B cell (primary cell): Measurements from ENCODE around the gene CUBN. TPM values are rescaled to one million over a fixed set of nuclear protein-coding genes. Genes with fewer than 3 reads are reported as not detected.

Experiments used
- ATAC-seq: fragments of 200-7000 bp; cut with Tn5 transposase; one replicate; pipeline ENCODE4 v1.10.0; 2021; ENCODE audit warnings: low read depth, mild to moderate bottlenecking, moderate number of reproducible peaks, moderate library complexity
- CTCF ChIA-PET: fragments of 350-600 bp; sonication (Branson Sonifier 250); formaldehyde crosslinking; loops from one replicate; lab custom pipeline; 2021; ENCODE audit warnings: antibody characterized with exemption, inconsistent platforms; lab: Charles Lee
- POLR2A ChIA-PET: fragments of 350-600 bp; sonication (Branson Sonifier 250); formaldehyde crosslinking; loops from one replicate; lab custom pipeline; 2021; ENCODE audit warnings: antibody characterized with exemption; lab: Charles Lee
- DNase-seq: peaks from one replicate; pipeline ENCODE4 v3.0.0; 2013
- H2AFZ ChIP-seq: 2 replicates; pipeline ENCODE4 v1.6.1; 2012; ENCODE audit warnings: mild to moderate bottlenecking, low read depth, low read length; ENCODE audit not compliant: insufficient read depth, poor library complexity, severe bottlenecking
- H3K27ac ChIP-seq, 2 donors: 1 replicate in 1 of 2; 2 replicates in 1 of 2; pipeline ENCODE4 v1.5.1; 2012 to 2013; ENCODE audit warnings: low read length in 2 of 2, mild to moderate bottlenecking in 2 of 2, moderate library complexity in 1 of 2
- H3K27me3 ChIP-seq, 4 experiments: fragments of 200-600 bp in 1 of 4; sonication (generic) in 1 of 4; replicated peaks in 1 of 4; 1 replicate in 2 of 4; 2 replicates in 2 of 4; pipeline versions ENCODE4 v1.6.1 to v1.7.0; 2013 to 2016; ENCODE audit warnings: low read length in 3 of 4, mild to moderate bottlenecking in 2 of 4, mixed read lengths in 1 of 4, moderate library complexity in 1 of 4; ENCODE audit not compliant: insufficient read depth in 4 of 4, control insufficient read depth in 3 of 4; ENCODE audit errors: control extremely low read depth in 1 of 4
- H3K36me3 ChIP-seq, 2 experiments: replicated peaks in 1 of 2; 1 replicate in 1 of 2; 2 replicates in 1 of 2; pipeline versions ENCODE4 v1.6.1 to v1.7.1; 2013; ENCODE audit warnings: low read length in 1 of 2; ENCODE audit not compliant: insufficient read depth in 2 of 2, control insufficient read depth in 1 of 2; ENCODE audit errors: control extremely low read depth in 1 of 2, extremely low read depth in 1 of 2
- H3K4me1 ChIP-seq, 2 donors: fragments of 200-600 bp in 1 of 2; sonication (generic) in 1 of 2; 1 replicate in 1 of 2; 2 replicates in 1 of 2; pipeline versions ENCODE4 v1.5.1 to v1.6.1; 2013 to 2017; ENCODE audit warnings: low read length in 2 of 2; ENCODE audit not compliant: control insufficient read depth in 2 of 2, insufficient read depth in 2 of 2
- H3K4me2 ChIP-seq: replicated peaks from 2 replicates; pipeline ENCODE3; 2012; ENCODE audit warnings: mild to moderate bottlenecking, low read depth, low read length; ENCODE audit not compliant: poor library complexity, severe bottlenecking
- H3K4me3 ChIP-seq, 5 experiments: fragments of 200-600 bp in 1 of 5; sonication (generic) in 1 of 5; 1 replicate in 3 of 5; 2 replicates in 2 of 5; pipeline versions ENCODE4 v1.5.1 to v1.7.0; 2011 to 2016; ENCODE audit warnings: low read length in 4 of 5, mild to moderate bottlenecking in 4 of 5, low read depth in 2 of 5, control low read depth in 1 of 5, moderate library complexity in 1 of 5; ENCODE audit not compliant: insufficient read depth in 1 of 5; ENCODE audit errors: control extremely low read depth in 1 of 5, extremely low read depth in 1 of 5
- H3K79me2 ChIP-seq: fragments of 200-600 bp; sonication (generic); one replicate; pipeline ENCODE4 v1.6.0; 2016; ENCODE audit warnings: low read length; ENCODE audit not compliant: control insufficient read depth, insufficient read depth
- H3K9ac ChIP-seq: fragments of 200-600 bp; sonication (generic); 2 replicates; pipeline ENCODE4 v1.6.1; 2017; ENCODE audit warnings: mild to moderate bottlenecking, low read length, moderate library complexity
- H3K9me3 ChIP-seq, 3 donors: one replicate each; pipeline versions ENCODE4 v1.6.1 to v1.7.1; 2013; ENCODE audit warnings: low read length in 2 of 3; ENCODE audit not compliant: control insufficient read depth in 2 of 3, insufficient read depth in 1 of 3; ENCODE audit errors: control extremely low read depth in 1 of 3
- H4K20me1 ChIP-seq: 2 replicates; pipeline ENCODE4 v1.6.0; 2012; ENCODE audit warnings: mild to moderate bottlenecking, low read length; ENCODE audit not compliant: insufficient read depth, control insufficient read depth, poor library complexity, severe bottlenecking
- H3K27ac Mint-ChIP-seq: one replicate; pipeline ENCODE4 v1.8.0; 2021; ENCODE audit warnings: mixed read lengths
- H3K27me3 Mint-ChIP-seq: one replicate; pipeline ENCODE4 v1.8.0; 2021; ENCODE audit warnings: mixed read lengths
- H3K4me1 Mint-ChIP-seq: one replicate; pipeline ENCODE4 v1.8.0; 2021; ENCODE audit warnings: mixed read lengths
- H3K4me3 Mint-ChIP-seq: one replicate; pipeline ENCODE4 v1.8.0; 2021; ENCODE audit warnings: mixed read lengths
- H3K9me3 Mint-ChIP-seq: one replicate; pipeline ENCODE4 v1.8.0; 2022; ENCODE audit warnings: mixed read lengths; ENCODE audit not compliant: insufficient read depth
- EZH2 ChIP-seq: IDR thresholded peaks from 2 replicates; pipeline ENCODE4 v1.6.1; 2012; ENCODE audit warnings: borderline replicate concordance, low read depth, mild to moderate bottlenecking, moderate library complexity, low read length; ENCODE audit not compliant: insufficient read depth, poor library complexity, severe bottlenecking
- WGBS: methylation state at CpG from one replicate; pipeline ENCODE4 v1.1.5; 2013; ENCODE audit warnings: missing lambda C conversion rate; ENCODE audit not compliant: insufficient coverage; 5-methylcytosine and 5-hydroxymethylcytosine counted together
- intact Hi-C: fragments of 100-400 bp; cut with micrococcal nuclease; formaldehyde crosslinking; loops from one replicate; pipeline ENCODE4 v1.10.0; 2022
- polyA plus RNA-seq: library from polyadenylated mRNA; depleted of rRNA; stranded (reverse); fragments of >200 nt; gene quantifications from 2 replicates; pipeline ENCODE4 v1.2.3, GENCODE V29; 2012
- total RNA-seq, 2 donors: library from RNA; stranded (reverse); fragments of 120-200 nt in 1 of 2; gene quantifications; 1 replicate in 1 of 2; 2 replicates in 1 of 2; pipeline versions ENCODE4 v1.2.3 to v1.2.4, GENCODE V29; 2013 to 2022
- TF ChIP-seq, protein P1 (sequence below): fragments of 200-600 bp; IDR thresholded peaks from one replicate; pipeline ENCODE4 v1.8.0; 2022; ENCODE audit warnings: antibody characterized with exemption, mild to moderate bottlenecking

CUBN gene
- total and polyA plus RNA-seq, 2 donors (not counting 1 experiment from before 2014, with no cell fraction given): 4.2 to 5.7 TPM

- CTCF ChIA-PET: no interaction called here
- H3K27me3 ChIP-seq: no peaks in the 10 kb centered on the region
- H3K27me3 Mint-ChIP-seq: peaks cover 9% of the 10 kb centered on the region
- H3K4me1 ChIP-seq: no peaks in the 10 kb centered on the region
- ATAC-seq (no peak), DNase-seq (no peak)
- no peak overlapping the region for H3K9ac ChIP-seq
- no CpG with 5 or more reads among the region's 4 CpGs for WGBS
- TF ChIP-seq EZH2: no peak
- TF ChIP-seq, protein P1, sequence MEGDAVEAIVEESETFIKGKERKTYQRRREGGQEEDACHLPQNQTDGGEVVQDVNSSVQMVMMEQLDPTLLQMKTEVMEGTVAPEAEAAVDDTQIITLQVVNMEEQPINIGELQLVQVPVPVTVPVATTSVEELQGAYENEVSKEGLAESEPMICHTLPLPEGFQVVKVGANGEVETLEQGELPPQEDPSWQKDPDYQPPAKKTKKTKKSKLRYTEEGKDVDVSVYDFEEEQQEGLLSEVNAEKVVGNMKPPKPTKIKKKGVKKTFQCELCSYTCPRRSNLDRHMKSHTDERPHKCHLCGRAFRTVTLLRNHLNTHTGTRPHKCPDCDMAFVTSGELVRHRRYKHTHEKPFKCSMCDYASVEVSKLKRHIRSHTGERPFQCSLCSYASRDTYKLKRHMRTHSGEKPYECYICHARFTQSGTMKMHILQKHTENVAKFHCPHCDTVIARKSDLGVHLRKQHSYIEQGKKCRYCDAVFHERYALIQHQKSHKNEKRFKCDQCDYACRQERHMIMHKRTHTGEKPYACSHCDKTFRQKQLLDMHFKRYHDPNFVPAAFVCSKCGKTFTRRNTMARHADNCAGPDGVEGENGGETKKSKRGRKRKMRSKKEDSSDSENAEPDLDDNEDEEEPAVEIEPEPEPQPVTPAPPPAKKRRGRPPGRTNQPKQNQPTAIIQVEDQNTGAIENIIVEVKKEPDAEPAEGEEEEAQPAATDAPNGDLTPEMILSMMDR: no peak
- intact Hi-C loops: no loop called here
- no peaks in the 10 kb centered on the region for H4K20me1 ChIP-seq
- H3K79me2 ChIP-seq: no peaks in the 10 kb centered on the region
- H3K4me2 ChIP-seq: no peak overlapping the region
- H3K9me3 Mint-ChIP-seq: no peaks in the 10 kb centered on the region
- no peak overlapping the region for H2AFZ ChIP-seq
- H3K27ac Mint-ChIP-seq: no peak overlapping the region
- no peaks in the 10 kb centered on the region for H3K36me3 ChIP-seq
- no peaks in the 10 kb centered on the region for H3K4me1 Mint-ChIP-seq
- H3K9me3 ChIP-seq: no peaks in the 10 kb centered on the region
- POLR2A ChIA-PET: no interaction called here
- no peak overlapping the region for H3K27ac ChIP-seq
- no peak overlapping the region for H3K4me3 ChIP-seq
- no peak overlapping the region for H3K4me3 Mint-ChIP-seq
Measured at GRCh38 chr10:16941870-16942269, 187.7 kb downstream of the CUBN start.

- H3K27me3 Mint-ChIP-seq: peaks cover 9% of the 10 kb centered on the region
- Histone ChIP-seq H3K27ac (no peak overlapping the region), H3K4me2 (no peak overlapping the region), H3K9ac (no peak overlapping the region), H3K4me3 (no peak overlapping the region), H3K36me3 (no peaks in the 10 kb centered on the region), H3K79me2 (no peaks in the 10 kb centered on the region), H3K9me3 (no peaks in the 10 kb centered on the region), H3K27me3 (no peaks in the 10 kb centered on the region), H3K4me1 (no peaks in the 10 kb centered on the region), H4K20me1 (no peaks in the 10 kb centered on the region), H2AFZ (no peak overlapping the region)
- CTCF ChIA-PET: no interaction called here
- ATAC-seq (no peak), DNase-seq (no peak)
- POLR2A ChIA-PET: no interaction called here
- TF ChIP-seq, protein P1: no peak
- TF ChIP-seq EZH2: no peak
- no peaks in the 10 kb centered on the region for H3K9me3 Mint-ChIP-seq
- H3K4me3 Mint-ChIP-seq: no peak overlapping the region
- H3K4me1 Mint-ChIP-seq: no peaks in the 10 kb centered on the region
- no CpG with 5 or more reads among the region's 3 CpGs for WGBS
- intact Hi-C loops: no loop called here
- H3K27ac Mint-ChIP-seq: no peak overlapping the region
Measured at GRCh38 chr10:16941067-16941466, 188.5 kb downstream of the CUBN start.
